Ectodermal cell (in vitro differentiated cells): ENCODE results near the gene ARF1.

Source experiments
- H3K27ac ChIP-seq: 2 replicates; pipeline ENCODE4 v1.7.0; 2013; ENCODE audit warnings: mild to moderate bottlenecking, low read depth, low read length; ENCODE audit not compliant: insufficient read depth, poor library complexity, severe bottlenecking
- H3K27me3 ChIP-seq: 2 replicates; pipeline ENCODE4 v1.7.0; 2013; ENCODE audit warnings: mild to moderate bottlenecking, low read length; ENCODE audit not compliant: insufficient read depth, control insufficient read depth, poor library complexity, severe bottlenecking
- H3K36me3 ChIP-seq: one replicate; pipeline ENCODE4 v1.7.0; 2013; ENCODE audit warnings: low read length; ENCODE audit not compliant: control insufficient read depth, insufficient read depth
- H3K4me1 ChIP-seq: one replicate; pipeline ENCODE4 v1.7.0; 2013; ENCODE audit warnings: low read length; ENCODE audit not compliant: control insufficient read depth, insufficient read depth
- H3K4me3 ChIP-seq: 2 replicates; pipeline ENCODE4 v1.7.0; 2013; ENCODE audit warnings: low read depth, low read length, control low read depth; ENCODE audit not compliant: insufficient read depth
- H3K9me3 ChIP-seq: 2 replicates; pipeline ENCODE4 v1.7.0; 2013; ENCODE audit warnings: mild to moderate bottlenecking, low read length, moderate library complexity; ENCODE audit not compliant: control insufficient read depth
- WGBS, 2 experiments: methylation state at CpG; one replicate each; pipeline ENCODE4 v1.1.7; 2013; ENCODE audit warnings: missing lambda C conversion rate in 2 of 2; 5-methylcytosine and 5-hydroxymethylcytosine counted together

Gene ARF1

DNA sequence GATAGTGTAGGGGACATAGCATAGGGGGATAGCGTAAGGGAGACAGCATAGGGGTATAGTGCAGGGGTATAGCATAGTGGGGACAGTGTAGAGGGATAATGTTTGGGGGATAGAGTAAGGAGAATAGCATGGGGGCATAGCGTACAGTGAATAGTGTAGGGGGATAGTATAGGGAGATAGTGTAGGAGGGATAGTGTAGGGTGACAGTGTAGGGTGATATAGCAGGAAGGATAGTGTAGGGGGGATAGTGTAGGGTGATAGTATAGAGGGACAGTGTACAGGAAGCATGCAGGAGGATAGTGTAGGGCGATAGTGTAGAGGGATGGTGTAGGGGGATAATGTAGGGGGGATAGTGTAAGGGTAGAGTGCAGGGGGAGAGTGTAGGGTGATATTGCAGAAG, 11.7 kb upstream of the ARF1 start:
- Histone ChIP-seq H3K4me1 (peaks cover 27% of the 10 kb centered on the region), H3K27me3 (peaks cover 73% of the 10 kb centered on the region), H3K27ac (no peak overlapping the region), H3K4me3 (no peak overlapping the region), H3K9me3 (no peaks in the 10 kb centered on the region), H3K36me3 (no peaks in the 10 kb centered on the region)
- 63 to 65% methylated on average over 3 of the region's 3 CpGs for WGBS, 2 experiments

- no peak overlapping the region for H3K27ac ChIP-seq
- H3K27me3 ChIP-seq: peaks cover 61% of the 10 kb centered on the region
- WGBS, 2 experiments: 74 to 78% methylated on average over 7 of the region's 7 CpGs
Observed at GRCh38 chr1:228071839-228072657, 10.5 kb upstream of the ARF1 start.

GRCh38 chr1:228072658-228073043, 9.9 kb upstream of the ARF1 start:
- H3K4me3 ChIP-seq: no peak overlapping the region
- no peaks in the 10 kb centered on the region for H3K36me3 ChIP-seq
- WGBS, 2 experiments: 87 to 91% methylated on average over 5 of the region's 5 CpGs
- H3K27ac ChIP-seq: no peak overlapping the region
- peaks cover 55% of the 10 kb centered on the region for H3K27me3 ChIP-seq
- no peaks in the 10 kb centered on the region for H3K9me3 ChIP-seq
- H3K4me1 ChIP-seq: peaks cover 27% of the 10 kb centered on the region

More at GRCh38 chr1:228071839-228072657, 10.5 kb upstream of the ARF1 start:
- no peaks in the 10 kb centered on the region for H3K36me3 ChIP-seq
- H3K4me1 ChIP-seq: peaks cover 27% of the 10 kb centered on the region
- no peak overlapping the region for H3K4me3 ChIP-seq
- H3K9me3 ChIP-seq: no peaks in the 10 kb centered on the region

DNA sequence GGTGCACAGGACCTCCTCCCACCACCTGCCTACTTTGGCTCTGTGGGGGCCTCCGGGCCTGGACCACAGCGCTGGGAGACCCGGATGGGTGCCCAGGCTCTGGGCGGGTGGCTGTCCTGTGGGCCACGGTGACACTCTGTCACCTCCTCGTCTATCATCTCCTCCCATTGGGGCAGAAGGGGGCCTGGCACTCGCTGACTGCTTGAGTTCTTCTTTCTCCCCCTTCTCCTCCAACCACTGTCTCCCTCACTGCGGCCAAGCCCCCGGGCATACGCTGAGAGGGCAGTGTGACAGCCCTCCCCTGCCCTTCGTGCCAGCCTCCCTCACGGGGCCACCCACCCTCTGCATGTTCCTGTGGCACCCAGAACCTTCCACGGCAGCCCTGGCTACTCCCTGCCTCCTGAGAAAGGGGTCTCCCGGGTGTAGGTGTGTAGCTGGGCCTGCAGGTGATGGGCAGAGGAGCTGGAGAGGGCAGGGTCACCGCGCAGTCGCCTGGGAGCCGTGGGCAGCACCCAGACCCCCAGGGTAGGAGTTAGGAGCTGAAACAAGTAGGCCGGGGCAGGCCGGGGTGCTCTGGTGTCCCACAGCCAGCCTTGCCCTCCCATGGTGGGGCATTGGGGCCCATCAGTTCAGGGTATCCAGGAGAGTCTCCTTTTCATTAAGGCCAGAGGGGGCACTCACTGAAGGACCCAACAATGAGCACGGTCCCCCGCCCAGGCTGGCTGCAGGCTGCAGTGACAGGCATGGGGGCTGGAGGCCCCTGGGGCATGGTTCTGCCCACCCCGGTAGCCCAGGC, 9.2 kb upstream of the ARF1 start:
- Histone ChIP-seq H3K36me3 (no peaks in the 10 kb centered on the region), H3K9me3 (no peaks in the 10 kb centered on the region), H3K27me3 (peaks cover 49% of the 10 kb centered on the region), H3K27ac (no peak overlapping the region), H3K4me1 (peaks cover 27% of the 10 kb centered on the region), H3K4me3 (no peak overlapping the region)
- WGBS, 2 experiments: 85% methylated on average over 23 of the region's 23 CpGs

DNA sequence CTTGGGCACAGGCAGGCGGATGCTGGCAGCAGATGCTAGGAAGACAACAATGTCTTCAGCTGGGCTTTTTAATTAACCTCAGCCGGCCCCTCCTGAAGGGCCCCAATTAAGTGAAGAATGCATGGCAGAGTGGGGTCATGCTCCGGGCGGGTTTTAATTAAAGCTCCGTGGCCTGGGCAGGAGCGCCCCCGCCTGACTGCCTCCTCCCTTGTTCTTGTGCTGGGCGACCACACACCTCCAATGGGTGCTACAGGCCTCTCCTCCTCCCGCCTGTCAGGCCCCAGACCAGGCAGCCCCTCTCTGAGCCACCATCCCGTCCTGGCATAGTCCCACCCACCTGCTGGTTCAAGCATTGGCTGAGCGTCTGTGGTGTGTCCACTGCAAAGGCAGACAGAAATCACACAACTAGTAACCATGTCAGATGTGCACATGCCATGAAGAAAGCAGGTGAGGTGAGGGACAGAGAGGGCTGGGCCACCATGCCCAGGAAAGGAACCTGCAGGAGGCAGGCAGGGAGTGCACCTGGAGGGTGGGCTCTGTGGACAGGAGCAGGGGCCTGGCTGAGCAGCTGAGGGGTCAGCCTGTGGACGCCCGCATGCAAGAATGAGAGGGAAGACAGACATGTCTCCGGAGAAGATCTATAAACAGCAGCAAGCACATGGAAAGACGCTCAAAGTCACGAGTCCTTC, 8.5 kb upstream of the ARF1 start:
- Histone ChIP-seq H3K36me3 (no peaks in the 10 kb centered on the region), H3K9me3 (no peaks in the 10 kb centered on the region), H3K4me1 (peaks cover 31% of the 10 kb centered on the region), H3K4me3 (no peak overlapping the region), H3K27me3 (peaks cover 41% of the 10 kb centered on the region), H3K27ac (no peak overlapping the region)
- WGBS, 2 experiments: 37 to 38% methylated on average over 16 of the region's 16 CpGs

DNA sequence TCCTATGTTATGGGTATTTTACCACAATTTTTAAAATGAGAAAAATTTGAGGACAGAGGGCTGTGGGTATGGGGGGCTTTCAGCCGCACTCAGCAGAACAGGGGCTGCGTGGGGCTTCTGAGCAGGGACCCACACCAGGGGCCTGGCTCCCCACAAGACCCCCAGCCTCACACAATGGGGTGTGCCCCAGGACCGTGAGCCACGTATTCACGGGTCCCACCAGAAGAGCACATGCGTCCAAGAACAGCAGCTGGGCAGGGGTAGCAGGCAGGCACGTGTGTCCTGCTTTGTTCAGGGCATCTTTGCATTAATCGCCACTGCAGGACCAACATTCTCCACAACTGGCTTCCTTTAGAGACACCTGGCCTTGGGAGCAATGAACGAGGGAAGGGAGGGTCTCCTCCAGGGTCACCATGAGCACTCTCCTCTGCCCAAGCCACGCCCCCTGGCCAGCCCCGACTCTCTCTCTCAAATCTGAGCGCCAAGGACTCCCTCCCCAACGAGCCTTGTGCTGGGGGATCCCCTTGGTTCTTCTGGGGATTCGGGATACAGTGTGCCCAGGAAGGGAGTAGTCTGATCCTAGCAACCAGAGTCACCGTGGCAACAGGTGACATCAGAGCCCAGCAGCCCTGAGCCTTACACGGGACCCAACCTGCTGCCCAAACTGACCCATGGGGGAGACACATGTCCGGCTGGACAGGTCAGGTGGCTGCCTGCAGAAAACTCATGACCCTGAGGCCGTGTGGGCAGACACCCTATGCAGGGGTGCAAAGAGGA, 7.4 kb upstream of the ARF1 start:
- Histone ChIP-seq H3K9me3 (no peaks in the 10 kb centered on the region), H3K36me3 (no peaks in the 10 kb centered on the region), H3K27me3 (peaks cover 30% of the 10 kb centered on the region), H3K4me3 (no peak overlapping the region), H3K27ac (no peak overlapping the region), H3K4me1 (peaks cover 34% of the 10 kb centered on the region)
- WGBS, 2 experiments: 70 to 71% methylated on average over 18 of the region's 18 CpGs

DNA sequence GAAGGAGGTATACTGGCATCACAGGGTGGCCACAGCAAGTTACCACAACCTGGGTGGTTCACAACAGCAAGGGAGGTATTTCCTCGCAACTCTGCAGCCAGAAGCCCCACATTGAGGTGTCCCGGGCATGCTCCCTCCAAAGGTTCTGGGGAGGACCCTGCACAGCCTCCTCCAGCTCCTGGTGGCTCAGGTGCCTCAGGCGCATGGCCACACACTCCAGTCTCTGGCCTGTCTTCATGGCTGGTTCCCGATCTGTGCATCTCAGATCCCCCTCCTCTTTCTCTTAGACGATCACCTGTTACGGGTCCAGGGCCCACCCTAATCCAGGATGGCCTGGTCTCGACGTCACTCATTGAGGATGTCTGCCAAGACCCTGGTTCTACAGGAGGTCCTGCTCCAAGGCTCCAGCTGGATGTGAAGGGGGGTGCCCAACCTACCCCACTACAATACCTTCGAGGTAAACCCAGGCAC, 6.7 kb upstream of the ARF1 start:
- 89 to 90% methylated on average over 9 of the region's 9 CpGs for WGBS, 2 experiments
- no peak overlapping the region for H3K4me3 ChIP-seq
- H3K4me1 ChIP-seq: peaks cover 34% of the 10 kb centered on the region
- no peak overlapping the region for H3K27ac ChIP-seq
- H3K27me3 ChIP-seq: peaks cover 23% of the 10 kb centered on the region
- H3K36me3 ChIP-seq: no peaks in the 10 kb centered on the region
- H3K9me3 ChIP-seq: no peaks in the 10 kb centered on the region

GRCh38 chr1:228076796-228077430, 5.6 kb upstream of the ARF1 start:
- Histone ChIP-seq H3K4me1 (peaks cover 42% of the 10 kb centered on the region), H3K9me3 (no peaks in the 10 kb centered on the region), H3K4me3 (no peak overlapping the region), H3K36me3 (no peaks in the 10 kb centered on the region), H3K27me3 (peaks cover 12% of the 10 kb centered on the region), H3K27ac (no peak overlapping the region)
- 84 to 86% methylated on average over 9 of the region's 9 CpGs for WGBS, 2 experiments

- Histone ChIP-seq H3K27ac (no peak overlapping the region), H3K9me3 (no peaks in the 10 kb centered on the region), H3K4me3 (no peak overlapping the region), H3K4me1 (peaks cover 42% of the 10 kb centered on the region), H3K27me3 (peaks cover 4% of the 10 kb centered on the region), H3K36me3 (no peaks in the 10 kb centered on the region)
- 85 to 88% methylated on average over 10 of the region's 10 CpGs for WGBS, 2 experiments
Observed at GRCh38 chr1:228077565-228078330, 4.8 kb upstream of the ARF1 start.
